ENCODE data around the gene MYH13. TPM values are rescaled to one million over a fixed set of nuclear protein-coding genes. Genes with fewer than 3 reads are reported as not detected.

The MYH13 gene
- total and polyA plus RNA-seq, 2 of the 13 experiments (the other 11 are each of a cell fraction or from before 2014, with no cell fraction given), result not detected

DNA sequence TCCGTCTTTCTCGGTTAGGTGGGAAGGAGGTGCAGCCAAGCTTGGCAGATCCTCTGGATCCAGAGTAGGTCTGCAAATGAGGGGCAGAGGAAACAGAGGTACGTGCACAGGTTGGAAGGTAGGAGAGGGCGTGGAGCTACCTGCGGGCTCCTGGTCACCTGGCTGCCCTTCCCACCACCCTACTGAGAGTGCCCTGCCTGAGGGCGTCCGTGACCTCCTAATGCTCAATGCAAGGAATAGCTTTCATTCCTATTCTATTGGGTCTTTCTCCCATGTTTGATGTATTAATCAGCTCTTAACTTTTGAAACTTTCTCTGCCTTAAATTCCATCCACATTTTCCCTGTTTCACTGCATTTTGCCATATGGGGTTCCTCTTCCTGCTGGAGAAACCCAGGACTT is 44.6 kb downstream of the MYH13 start (continued):
- TF ChIP-seq, protein P1, sequence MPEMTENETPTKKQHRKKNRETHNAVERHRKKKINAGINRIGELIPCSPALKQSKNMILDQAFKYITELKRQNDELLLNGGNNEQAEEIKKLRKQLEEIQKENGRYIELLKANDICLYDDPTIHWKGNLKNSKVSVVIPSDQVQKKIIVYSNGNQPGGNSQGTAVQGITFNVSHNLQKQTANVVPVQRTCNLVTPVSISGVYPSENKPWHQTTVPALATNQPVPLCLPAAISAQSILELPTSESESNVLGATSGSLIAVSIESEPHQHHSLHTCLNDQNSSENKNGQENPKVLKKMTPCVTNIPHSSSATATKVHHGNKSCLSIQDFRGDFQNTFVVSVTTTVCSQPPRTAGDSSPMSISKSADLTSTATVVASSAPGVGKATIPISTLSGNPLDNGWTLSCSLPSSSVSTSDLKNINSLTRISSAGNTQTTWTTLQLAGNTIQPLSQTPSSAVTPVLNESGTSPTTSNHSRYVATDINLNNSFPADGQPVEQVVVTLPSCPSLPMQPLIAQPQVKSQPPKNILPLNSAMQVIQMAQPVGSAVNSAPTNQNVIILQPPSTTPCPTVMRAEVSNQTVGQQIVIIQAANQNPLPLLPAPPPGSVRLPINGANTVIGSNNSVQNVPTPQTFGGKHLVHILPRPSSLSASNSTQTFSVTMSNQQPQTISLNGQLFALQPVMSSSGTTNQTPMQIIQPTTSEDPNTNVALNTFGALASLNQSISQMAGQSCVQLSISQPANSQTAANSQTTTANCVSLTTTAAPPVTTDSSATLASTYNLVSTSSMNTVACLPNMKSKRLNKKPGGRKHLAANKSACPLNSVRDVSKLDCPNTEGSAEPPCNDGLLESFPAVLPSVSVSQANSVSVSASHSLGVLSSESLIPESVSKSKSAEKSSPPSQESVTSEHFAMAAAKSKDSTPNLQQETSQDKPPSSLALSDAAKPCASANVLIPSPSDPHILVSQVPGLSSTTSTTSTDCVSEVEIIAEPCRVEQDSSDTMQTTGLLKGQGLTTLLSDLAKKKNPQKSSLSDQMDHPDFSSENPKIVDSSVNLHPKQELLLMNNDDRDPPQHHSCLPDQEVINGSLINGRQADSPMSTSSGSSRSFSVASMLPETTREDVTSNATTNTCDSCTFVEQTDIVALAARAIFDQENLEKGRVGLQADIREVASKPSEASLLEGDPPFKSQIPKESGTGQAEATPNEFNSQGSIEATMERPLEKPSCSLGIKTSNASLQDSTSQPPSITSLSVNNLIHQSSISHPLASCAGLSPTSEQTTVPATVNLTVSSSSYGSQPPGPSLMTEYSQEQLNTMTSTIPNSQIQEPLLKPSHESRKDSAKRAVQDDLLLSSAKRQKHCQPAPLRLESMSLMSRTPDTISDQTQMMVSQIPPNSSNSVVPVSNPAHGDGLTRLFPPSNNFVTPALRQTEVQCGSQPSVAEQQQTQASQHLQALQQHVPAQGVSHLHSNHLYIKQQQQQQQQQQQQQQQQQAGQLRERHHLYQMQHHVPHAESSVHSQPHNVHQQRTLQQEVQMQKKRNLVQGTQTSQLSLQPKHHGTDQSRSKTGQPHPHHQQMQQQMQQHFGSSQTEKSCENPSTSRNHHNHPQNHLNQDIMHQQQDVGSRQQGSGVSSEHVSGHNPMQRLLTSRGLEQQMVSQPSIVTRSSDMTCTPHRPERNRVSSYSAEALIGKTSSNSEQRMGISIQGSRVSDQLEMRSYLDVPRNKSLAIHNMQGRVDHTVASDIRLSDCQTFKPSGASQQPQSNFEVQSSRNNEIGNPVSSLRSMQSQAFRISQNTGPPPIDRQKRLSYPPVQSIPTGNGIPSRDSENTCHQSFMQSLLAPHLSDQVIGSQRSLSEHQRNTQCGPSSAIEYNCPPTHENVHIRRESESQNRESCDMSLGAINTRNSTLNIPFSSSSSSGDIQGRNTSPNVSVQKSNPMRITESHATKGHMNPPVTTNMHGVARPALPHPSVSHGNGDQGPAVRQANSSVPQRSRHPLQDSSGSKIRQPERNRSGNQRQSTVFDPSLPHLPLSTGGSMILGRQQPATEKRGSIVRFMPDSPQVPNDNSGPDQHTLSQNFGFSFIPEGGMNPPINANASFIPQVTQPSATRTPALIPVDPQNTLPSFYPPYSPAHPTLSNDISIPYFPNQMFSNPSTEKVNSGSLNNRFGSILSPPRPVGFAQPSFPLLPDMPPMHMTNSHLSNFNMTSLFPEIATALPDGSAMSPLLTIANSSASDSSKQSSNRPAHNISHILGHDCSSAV (CRISPR knock-in tag; IDR thresholded peaks at IDR 0.05; ENCODE audit: borderline replicate concordance), result no peak
- no peak for TF ChIP-seq MLXIP (CRISPR knock-in tag; IDR thresholded peaks at IDR 0.05; ENCODE audit: borderline replicate concordance)
- no peak for TF ChIP-seq GMEB1 (CRISPR knock-in tag; IDR thresholded peaks at IDR 0.05; ENCODE audit: borderline replicate concordance)
- TF ChIP-seq, protein P2, sequence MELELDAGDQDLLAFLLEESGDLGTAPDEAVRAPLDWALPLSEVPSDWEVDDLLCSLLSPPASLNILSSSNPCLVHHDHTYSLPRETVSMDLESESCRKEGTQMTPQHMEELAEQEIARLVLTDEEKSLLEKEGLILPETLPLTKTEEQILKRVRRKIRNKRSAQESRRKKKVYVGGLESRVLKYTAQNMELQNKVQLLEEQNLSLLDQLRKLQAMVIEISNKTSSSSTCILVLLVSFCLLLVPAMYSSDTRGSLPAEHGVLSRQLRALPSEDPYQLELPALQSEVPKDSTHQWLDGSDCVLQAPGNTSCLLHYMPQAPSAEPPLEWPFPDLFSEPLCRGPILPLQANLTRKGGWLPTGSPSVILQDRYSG (CRISPR knock-in tag; IDR thresholded peaks at IDR 0.05), result no peak
- TF ChIP-seq HOXA5 (CRISPR knock-in tag; IDR thresholded peaks at IDR 0.05), result no peak
- no peak for TF ChIP-seq HDAC6 (IDR thresholded peaks at IDR 0.05; ENCODE audit: low read depth, low read length)
- no peak for TF ChIP-seq ZIK1 (CRISPR knock-in tag; IDR thresholded peaks at IDR 0.05; ENCODE audit: borderline replicate concordance, low read depth)
- TF ChIP-seq, protein P3, sequence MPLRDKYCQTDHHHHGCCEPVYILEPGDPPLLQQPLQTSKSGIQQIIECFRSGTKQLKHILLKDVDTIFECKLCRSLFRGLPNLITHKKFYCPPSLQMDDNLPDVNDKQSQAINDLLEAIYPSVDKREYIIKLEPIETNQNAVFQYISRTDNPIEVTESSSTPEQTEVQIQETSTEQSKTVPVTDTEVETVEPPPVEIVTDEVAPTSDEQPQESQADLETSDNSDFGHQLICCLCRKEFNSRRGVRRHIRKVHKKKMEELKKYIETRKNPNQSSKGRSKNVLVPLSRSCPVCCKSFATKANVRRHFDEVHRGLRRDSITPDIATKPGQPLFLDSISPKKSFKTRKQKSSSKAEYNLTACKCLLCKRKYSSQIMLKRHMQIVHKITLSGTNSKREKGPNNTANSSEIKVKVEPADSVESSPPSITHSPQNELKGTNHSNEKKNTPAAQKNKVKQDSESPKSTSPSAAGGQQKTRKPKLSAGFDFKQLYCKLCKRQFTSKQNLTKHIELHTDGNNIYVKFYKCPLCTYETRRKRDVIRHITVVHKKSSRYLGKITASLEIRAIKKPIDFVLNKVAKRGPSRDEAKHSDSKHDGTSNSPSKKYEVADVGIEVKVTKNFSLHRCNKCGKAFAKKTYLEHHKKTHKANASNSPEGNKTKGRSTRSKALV (CRISPR knock-in tag; IDR thresholded peaks at IDR 0.05), result no peak

Measured in HepG2 (cell line).